DMS79 (cell line): ENCODE results near the gene INF2.

Experiments used
- DNase-seq: peaks from one replicate; lab custom pipeline; 2025; lab: John Stamatoyannopoulos, UW

Gene INF2

GRCh38 chr14:104676694-104677511 is 12.5 kb upstream of the INF2 start:
- DNase-seq = no peak

GRCh38 chr14:104677512-104678332 is 11.7 kb upstream of the INF2 start:
- peak; percentile 92 for DNase-seq

DNA sequence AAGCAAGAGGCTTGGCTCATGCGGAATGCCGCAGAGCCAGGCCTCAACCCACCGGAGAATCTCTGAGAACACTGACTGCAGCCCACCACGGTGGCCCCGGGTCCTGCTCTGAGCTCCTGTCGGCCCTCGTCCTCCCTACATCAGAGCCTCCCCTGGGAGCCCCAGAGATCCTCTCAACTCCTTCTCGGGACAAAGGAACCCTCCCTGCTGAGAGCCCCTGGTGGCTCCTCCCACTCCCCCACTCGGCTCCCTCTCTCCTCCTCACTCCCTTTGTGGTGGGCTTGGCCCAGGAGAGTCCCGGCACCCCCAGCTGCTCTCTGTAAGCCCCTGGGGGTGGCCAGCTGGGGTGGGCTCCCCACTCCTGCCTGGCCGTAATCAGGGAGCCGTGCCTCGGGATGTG is 11.1 kb upstream of the INF2 start:
- peak; percentile 92 for DNase-seq

DNA sequence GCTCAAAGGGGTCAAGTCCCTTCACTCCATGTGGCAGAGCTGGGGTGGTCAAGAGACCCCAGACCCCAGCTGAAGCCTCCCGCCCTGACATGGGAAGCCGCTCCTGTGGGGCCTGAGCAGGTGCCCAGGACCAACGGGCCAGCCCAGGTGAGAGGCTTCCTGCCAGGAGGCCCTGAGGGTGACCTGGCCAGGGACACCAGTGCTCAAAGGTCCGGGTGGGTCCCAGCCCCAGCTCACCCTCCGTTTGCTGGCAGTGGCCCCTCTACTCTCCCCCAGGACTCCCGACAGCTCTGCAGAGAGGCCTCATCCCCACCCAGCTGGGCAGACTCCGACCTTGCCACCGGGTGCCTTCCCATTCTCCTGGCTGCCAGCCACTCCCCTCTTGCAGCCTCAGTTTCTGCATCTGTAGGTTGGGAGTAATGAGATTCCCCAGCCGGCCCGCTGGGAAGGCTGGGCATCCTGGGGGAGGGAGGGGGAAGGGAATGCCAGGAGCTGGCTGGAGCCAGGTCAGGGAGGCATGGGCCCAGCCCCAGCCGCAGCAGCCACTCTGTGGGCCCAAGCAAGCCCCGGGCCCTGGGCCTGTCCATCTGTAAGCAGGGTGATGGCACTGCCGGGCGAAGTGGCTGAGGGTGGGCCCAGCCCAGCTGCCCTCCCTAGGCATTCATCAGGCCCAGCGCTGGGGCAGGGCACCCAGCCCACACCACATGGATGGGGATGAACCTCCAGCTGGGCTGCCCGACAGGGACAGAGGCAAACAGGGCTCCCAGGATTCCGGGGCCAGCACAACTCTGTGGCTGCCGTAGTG is 10.3 kb upstream of the INF2 start:
- DNase-seq = no peak

- no peak for DNase-seq
Observed at GRCh38 chr14:104680056-104680805, 9.2 kb upstream of the INF2 start.

DNA sequence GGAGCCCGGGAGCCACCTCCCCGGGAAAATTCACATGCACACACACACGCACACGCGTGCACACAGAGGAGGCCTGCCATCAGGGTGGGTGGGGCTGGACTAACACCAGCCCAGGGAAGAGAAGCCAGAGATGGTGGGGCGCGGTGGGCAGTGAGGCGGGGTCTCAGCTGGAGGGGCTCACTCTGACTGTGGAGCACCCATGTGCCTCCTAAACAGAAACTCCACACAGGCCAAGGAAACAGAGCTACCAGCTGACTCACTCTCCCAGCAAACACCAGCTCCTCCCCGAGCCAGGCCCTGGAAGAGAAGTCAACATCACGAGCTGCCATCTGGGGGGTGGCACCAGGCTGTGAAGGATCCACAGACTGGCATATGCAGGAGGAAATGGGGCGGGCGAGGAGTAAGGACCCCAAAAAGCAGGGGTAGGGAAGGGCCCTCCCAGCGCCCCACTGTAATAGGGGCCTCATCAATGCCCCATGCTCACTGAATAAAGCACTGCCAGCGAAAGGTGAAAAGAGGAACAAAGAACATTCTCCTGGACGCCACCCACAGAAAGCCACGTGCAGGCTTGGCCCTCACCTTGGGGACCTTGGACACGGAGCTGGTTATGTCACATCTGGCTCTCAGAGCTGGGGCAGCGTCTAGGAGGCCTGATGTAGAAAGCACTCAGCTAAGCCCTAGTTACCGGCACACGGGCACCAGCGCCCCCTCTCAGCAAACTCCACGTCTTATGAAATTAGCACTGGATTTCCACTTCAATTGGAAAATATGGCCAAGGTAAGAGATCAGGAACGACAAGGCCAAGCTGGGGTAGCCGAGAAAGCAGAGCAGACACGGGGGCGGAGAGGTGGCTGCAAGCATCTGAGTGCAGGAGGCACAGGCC is 8.4 kb upstream of the INF2 start:
- DNase-seq = no peak

GRCh38 chr14:104681689-104682074 is 7.7 kb upstream of the INF2 start:
- DNase-seq = no peak

GRCh38 chr14:104682107-104682593 is 7.3 kb upstream of the INF2 start:
- DNase-seq = no peak

DNA sequence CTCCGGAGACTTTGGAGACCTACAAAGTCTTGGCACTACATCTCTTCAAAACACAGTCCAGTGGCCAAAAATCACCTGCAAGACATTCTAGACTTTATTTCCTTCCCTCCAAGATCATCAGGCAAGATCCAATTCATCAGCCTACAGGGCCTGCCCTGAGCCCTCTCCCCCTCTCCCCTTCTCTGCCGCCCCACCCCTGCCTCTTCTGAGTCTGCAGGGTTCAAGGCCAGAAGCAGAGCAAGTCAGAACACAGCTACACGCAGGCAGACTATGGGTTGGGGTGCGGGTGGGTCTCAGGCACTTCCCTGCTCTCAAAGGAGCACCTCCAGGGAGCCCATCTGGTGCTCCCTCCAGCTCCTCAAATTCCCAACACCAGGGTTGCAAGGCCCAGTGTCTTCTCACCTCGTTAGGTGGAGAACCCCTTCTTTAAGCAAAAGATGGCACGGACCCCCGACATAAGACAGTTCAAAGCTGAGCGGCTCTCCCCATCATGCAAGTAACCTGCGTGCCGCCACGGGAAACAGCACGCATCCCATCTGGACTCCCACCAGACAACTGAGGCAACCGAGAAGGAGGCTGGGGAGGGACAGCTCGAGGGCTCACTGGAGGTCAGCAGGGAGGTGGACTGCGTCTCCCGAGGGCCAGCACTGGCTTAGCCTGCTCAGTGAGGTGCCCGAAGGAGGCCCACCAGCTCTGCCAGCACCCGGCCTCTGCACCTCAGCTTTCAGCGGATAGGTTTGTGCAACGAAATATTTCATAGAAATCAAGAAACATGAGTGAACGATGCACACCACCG is 5.6 kb upstream of the INF2 start:
- DNase-seq = no peak

- no peak for DNase-seq
Observed at GRCh38 chr14:104684449-104684821, 5.0 kb upstream of the INF2 start.

DNA sequence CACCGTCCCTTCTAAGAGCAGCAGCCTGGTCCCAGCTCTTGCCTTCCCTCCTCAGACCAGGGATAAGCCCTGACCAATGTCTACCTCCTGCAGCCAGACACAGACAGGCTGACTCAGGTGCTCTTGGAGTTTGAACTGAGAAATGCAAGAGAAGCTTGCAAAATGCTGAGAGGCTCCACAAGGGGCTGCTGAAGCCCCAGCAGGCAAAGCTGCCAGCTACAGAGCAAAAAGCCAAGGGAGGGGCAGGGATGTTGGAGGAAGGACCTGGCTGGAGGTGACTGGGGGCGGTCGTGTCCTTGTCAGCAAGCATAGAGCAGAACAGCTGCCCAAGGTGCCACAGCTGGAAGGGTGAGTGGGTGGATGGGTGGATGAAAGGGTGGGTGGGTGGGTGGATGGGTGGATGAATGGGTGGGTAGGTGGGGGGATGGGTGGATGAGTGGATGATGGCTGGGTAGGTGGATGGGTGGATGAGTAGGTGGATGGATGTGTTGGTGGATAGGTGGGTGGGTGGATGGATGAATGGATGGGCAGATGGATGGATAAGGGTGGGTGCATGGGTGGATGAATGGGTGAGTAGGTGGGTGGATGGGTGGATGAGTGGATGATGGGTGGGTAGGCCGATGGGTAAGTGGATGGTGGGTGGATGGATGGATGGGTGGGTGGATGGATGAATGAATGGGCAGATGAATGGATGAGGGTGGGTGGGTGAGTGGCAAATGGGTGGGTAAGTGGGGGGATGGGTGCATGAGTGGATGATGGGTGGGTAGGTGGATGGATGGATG is 4.0 kb upstream of the INF2 start:
- DNase-seq = no peak

DNA sequence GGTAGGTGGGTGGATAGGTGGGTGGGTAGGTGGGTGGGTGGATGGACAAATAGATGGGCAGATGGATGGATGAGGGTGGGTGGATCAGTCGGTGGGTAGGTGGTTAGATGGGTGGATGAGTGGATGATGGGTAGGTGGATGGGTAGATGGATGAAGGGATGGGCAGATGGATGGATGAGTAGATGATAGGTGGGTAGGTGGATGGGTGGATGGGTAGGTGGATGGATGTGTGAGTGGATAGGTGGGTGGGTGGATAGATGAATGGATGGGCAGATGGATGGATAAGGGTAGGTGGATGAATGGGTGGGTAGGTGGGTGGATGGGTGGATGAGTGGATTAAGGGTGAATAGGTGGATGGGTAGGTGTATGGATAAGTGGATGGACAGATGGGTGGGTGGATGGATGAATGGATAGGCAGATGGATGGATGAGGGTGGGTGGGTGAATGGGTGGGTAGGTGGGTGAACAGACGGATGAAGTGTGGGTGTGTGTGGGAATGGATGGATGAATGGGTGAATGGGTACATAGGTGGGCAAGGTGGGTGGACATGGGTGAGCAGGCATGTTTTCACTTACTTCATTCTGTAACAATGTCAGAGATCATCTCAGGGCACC is 3.3 kb upstream of the INF2 start:
- DNase-seq = no peak

- DNase-seq = no peak
Observed at GRCh38 chr14:104686624-104687517, 2.5 kb upstream of the INF2 start.

GRCh38 chr14:104687601-104688504 is 1.6 kb upstream of the INF2 start:
- DNase-seq = peak; percentile 28

- DNase-seq = no peak
Observed at GRCh38 chr14:104688505-104689108, 811 bp upstream of the INF2 start.
